Mucosa of descending colon (tissue), 3 donors: ENCODE data around the gene VSIG10. TPM values are rescaled to one million over a fixed set of nuclear protein-coding genes. Genes with fewer than 3 reads are reported as not detected.

Experiments used
- ATAC-seq: fragments of 200-7000 bp; cut with Tn5 transposase; one replicate; pipeline ENCODE4 v1.9.1; 2020; ENCODE audit warnings: mild to moderate bottlenecking, moderate library complexity
- DNase-seq, 3 donors: peaks; one replicate each; pipeline ENCODE4 v3.0.0-alpha.2; 2020
- H3K36me3 ChIP-seq: fragments of 200-600 bp; one replicate; pipeline ENCODE4 v1.8.0; 2021; ENCODE audit warnings: low read depth, mild to moderate bottlenecking
- H3K4me1 ChIP-seq: fragments of 200-600 bp; one replicate; pipeline ENCODE4 v1.8.0; 2021; ENCODE audit warnings: low read depth, mild to moderate bottlenecking
- H3K4me3 ChIP-seq: fragments of 200-600 bp; one replicate; pipeline ENCODE4 v1.8.0; 2021; ENCODE audit warnings: mild to moderate bottlenecking
- H3K9me3 ChIP-seq: fragments of 200-600 bp; one replicate; pipeline ENCODE4 v1.8.0; 2021; ENCODE audit warnings: mild to moderate bottlenecking
- intact Hi-C, 2 donors: fragments of 100-400 bp; cut with DNase I in 1 of 2; cut with micrococcal nuclease in 1 of 2; formaldehyde crosslinking; loops; one replicate each; pipeline versions ENCODE4 v1.11.0 to v1.11.1; 2022; cut with DNase I, micrococcal nuclease
- total RNA-seq, 3 donors: library from RNA; stranded (reverse); fragmentation: NEBNext Ultra II Directional in 2 of 3; extraction: Animal tissue kit (Norgen Biotek cat#: 25700) in 2 of 3; gene quantifications; one replicate each; pipeline versions ENCODE4 v1.2.1 to v1.2.4, GENCODE V29; 2021 to 2023
- TF ChIP-seq, protein P1 (sequence below): fragments of 200-600 bp; IDR thresholded peaks from one replicate; pipeline ENCODE4 v1.8.0; 2022; ENCODE audit warnings: antibody characterized with exemption, mild to moderate bottlenecking
- donor health status: DM: no; HTN: no; CAD: no; lungs with moderate emphysema.
- donor health status: DM: no; HTN: no; CAD: no.
- donor health status: DM: no; HTN: yes; CAD: no.

Gene VSIG10
- total RNA-seq, 3 donors from 2014 or later = 56.2 to 131 (median 68.7) TPM

DNA sequence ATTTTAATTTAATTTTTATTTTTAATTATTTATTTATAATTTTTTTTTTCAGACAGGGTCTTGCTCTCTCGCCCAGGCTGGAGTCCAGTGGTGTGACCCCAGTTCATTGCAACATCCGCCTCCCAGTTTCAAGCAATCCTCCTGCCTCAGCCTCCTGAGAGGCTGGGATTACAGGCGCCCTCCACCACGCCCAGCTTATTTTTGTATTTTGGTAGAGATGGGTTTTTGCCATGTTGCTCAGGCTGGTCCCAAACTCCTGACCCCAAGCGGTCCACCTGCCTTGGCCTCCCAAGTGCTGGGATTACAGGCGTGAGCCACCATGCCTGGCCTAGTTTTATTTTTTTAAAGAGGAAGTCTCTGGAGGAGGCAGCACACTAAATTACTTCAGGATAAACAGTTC is 18.5 kb upstream of the VSIG10 start:
- Histone ChIP-seq H3K36me3 (no peaks in the 10 kb centered on the region), H3K4me1 (peaks cover 9% of the 10 kb centered on the region), H3K4me3 (no peak overlapping the region), H3K9me3 (no peaks in the 10 kb centered on the region)
- intact Hi-C loops = no loop called here
- ATAC-seq (no peak), DNase-seq (no peak)
- TF ChIP-seq, protein P1, sequence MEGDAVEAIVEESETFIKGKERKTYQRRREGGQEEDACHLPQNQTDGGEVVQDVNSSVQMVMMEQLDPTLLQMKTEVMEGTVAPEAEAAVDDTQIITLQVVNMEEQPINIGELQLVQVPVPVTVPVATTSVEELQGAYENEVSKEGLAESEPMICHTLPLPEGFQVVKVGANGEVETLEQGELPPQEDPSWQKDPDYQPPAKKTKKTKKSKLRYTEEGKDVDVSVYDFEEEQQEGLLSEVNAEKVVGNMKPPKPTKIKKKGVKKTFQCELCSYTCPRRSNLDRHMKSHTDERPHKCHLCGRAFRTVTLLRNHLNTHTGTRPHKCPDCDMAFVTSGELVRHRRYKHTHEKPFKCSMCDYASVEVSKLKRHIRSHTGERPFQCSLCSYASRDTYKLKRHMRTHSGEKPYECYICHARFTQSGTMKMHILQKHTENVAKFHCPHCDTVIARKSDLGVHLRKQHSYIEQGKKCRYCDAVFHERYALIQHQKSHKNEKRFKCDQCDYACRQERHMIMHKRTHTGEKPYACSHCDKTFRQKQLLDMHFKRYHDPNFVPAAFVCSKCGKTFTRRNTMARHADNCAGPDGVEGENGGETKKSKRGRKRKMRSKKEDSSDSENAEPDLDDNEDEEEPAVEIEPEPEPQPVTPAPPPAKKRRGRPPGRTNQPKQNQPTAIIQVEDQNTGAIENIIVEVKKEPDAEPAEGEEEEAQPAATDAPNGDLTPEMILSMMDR = no peak

DNA sequence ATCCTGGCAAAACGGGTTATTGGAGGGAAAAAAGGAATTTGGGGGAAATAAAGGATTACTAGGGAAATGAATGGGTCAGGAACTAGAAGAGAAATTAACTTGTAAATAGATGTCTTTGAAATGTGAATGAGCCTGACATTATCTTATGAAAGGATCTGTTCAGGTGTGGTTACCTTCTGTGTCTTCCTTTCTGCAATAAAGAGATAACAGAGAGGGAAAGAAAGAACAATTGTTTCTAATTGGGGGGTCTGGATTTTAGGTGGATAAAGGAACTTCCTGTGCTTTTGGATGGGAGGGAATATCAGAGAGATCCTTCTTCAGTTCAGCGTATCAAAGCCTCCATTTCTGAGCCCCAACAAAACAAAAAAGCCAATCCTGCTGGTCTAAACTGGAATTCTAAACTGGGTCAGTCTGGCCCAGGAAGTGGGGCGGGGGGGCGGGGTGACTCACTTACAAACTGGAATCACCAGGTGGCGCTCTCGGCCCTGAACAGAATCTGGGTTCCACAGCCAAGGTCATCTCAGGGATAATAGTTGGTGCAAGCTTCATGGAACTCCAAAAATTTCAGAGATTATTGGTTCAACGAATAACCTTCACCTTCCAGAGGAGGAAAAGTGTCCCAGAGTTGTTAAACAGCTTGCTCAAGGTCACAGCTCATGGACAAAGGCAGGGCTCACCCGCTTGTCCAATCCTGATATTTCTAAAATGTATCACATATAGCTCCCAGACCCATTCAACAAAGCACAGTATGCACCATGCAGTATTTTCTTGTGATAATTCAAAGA is 17.0 kb upstream of the VSIG10 start:
- Histone ChIP-seq H3K4me3 (no peak overlapping the region), H3K9me3 (no peaks in the 10 kb centered on the region), H3K36me3 (no peaks in the 10 kb centered on the region), H3K4me1 (peaks cover 14% of the 10 kb centered on the region)
- intact Hi-C loops = no loop called here
- TF ChIP-seq, protein P1 = peak; percentile 72
- ATAC-seq (peak; percentile 93), DNase-seq (peak; percentile 71 to 92 (median 88))

DNA sequence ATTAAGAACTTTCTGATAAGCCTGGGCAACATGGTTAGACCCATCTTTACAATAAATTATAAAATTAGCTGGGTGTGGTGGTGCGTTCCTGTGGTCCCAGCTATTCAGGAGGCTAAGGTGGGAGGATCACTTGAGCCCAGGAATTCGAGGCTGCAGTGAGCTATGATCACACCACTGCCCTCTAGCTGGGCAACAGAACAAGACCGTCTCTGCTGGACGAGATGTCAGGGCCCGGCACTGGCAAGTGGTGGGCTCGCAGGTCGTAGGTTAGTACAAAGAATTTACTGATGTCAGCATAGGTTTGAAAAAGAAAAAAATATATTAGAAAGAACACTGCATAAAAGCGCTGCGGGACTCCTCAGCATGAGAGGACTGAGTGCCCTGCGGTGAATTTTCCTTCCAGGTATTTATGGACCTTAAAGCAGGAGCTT is 15.7 kb upstream of the VSIG10 start:
- DNase-seq (no peak), ATAC-seq (no peak)
- Histone ChIP-seq H3K4me3 (no peak overlapping the region), H3K4me1 (peaks cover 15% of the 10 kb centered on the region), H3K9me3 (no peaks in the 10 kb centered on the region), H3K36me3 (no peaks in the 10 kb centered on the region)
- intact Hi-C loops = no loop called here
- TF ChIP-seq, protein P1 = no peak

DNA sequence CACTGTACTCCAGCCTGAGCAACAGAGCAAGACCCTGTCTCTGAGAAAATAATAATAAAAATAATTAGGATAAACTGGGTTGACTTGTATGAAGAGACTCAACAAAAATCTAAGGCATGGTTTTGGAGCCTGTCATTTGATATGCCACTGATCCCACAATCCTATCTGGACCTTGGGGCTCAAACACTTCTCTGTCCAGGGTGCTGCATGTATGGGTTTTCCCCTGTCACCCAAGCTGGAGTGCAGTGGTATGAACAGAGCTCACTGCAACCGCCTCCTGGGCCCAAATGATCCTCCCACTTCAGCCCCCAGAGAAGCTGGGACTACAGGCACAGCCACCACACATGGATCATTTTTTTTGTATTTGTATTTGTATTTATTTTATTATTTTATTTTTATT is 5.3 kb upstream of the VSIG10 start:
- no peak for ATAC-seq
- intact Hi-C loops = no loop called here
- TF ChIP-seq, protein P1 = no peak
- Histone ChIP-seq H3K36me3 (no peaks in the 10 kb centered on the region), H3K4me3 (no peak overlapping the region), H3K9me3 (no peaks in the 10 kb centered on the region), H3K4me1 (peaks cover 5% of the 10 kb centered on the region)
- DNase-seq = peak in 1 of 3 donors; percentile 15

DNA sequence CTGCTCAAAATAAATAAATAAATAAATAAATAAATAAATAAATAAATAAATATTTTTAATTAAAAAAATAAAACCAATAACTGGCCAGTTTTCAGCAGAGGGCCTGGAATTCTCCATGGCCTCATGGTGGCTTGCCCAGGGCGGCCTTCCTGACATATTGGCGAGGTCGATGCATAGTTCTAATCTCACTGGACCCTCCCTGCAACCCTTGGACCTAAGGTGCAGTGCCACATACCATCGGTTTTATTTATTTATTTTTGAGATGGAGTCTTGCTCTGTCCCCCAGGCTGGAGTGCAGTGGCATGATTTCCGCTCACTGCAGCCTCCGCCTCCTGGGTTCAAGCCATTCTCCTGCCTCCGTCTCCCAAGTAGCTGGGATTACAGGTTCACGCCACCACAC is 3.9 kb upstream of the VSIG10 start:
- ATAC-seq = no peak
- no peak for DNase-seq
- TF ChIP-seq, protein P1 = no peak
- intact Hi-C loops = no loop called here
- no peaks in the 10 kb centered on the region for H3K9me3 ChIP-seq
- H3K4me3 ChIP-seq = no peak overlapping the region
- H3K36me3 ChIP-seq = no peaks in the 10 kb centered on the region
- H3K4me1 ChIP-seq = peaks cover 6% of the 10 kb centered on the region
